ENCODE measurements around the gene ZNF644.
"Not testable (repeated sequence)": the region's sequence is repeated elsewhere in the genome, so short reads cannot be mapped to it uniquely, and the experiment has no call there.

ZNF644 gene

DNA sequence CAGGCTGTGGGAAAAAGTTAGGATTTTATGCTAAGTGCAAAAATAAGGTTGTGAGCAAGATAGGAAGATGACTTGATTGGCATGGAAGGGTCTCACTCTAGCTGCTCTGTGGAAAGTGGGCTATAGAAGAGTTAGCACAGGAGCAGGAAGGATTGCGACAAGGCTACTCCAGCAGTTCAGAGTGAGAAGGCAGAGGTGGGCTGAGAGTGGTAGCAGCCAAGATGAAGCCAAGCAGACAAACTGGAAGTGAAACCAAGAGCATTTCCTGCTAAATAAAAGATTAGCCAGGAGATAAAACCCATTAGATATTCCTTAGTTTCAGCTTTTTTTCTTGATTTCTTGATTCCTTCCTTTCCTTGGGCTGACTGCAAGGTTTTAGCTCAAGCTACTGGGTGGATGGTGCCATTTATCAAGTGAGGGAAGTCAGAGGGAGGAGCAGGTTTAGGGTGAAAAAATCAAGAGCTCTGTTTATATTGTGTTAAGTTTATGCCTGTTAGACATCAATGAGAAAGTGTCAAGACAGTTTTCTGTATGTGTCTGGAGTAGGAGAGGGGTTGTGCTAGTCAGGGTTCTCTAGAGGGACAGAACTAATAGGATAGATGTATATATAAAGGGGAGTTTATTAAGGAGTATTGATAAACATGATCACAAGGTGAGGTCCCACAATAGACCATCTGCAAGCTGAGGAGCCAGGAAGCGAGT is 33.1 kb upstream of the ZNF644 start:
- no peak overlapping the region for H3K4me3 ChIP-seq (ENCODE audit: low read length)
- no peak for DNase-seq (ENCODE audit: low read depth)
- no peak for TF ChIP-seq CTCF (conservative IDR thresholded peaks at IDR 0.05; ENCODE audit: low read length)

DNA sequence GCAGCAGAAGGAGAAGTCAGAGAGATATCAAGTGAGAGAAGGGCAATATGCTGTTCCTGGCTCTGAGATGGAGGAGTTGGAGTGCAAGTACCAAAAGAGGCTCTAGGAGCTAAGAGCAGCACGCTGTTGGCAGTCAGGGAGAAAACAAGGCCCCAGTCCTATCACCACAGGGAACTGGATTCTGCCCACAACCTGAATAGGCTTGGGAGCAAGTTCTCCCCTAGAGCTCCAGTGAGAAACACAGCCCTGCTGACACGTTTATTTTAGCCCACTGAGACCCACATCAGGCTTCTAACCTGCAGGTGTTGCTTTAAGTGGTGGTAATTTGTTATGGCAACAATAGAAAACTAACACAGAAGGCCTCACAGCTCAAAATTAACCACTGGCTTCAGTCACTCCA is 31.8 kb upstream of the ZNF644 start:
- no peak for TF ChIP-seq CTCF (conservative IDR thresholded peaks at IDR 0.05; ENCODE audit: low read length)
- no peak for DNase-seq (ENCODE audit: low read depth)
- no peak overlapping the region for H3K4me3 ChIP-seq (ENCODE audit: low read length)

GRCh38 chr1:91049551-91049950 is 27.7 kb upstream of the ZNF644 start:
- DNase-seq (ENCODE audit: low read depth) = not testable (repeated sequence)

DNA sequence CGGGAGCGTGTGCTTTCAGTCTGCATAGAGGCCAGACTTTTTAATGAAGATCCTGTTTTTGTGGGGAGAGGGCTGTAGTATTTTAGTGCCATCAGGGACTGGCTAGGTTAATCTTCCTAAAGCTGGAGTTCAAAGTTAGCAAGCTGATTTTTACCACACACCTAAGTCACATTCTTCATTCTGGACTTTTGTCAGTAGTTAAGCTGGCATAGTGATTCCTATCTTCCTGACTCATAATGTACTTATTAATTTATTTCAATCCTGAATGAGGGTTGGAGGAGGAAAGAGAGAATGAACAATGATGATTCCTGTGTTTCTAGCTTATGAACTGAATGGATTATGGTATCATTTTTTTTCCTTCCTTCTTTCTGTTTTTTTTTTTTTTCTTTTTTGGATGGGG is 24.9 kb upstream of the ZNF644 start:
- DNase-seq (ENCODE audit: low read depth) = no peak
- H3K4me3 ChIP-seq (ENCODE audit: low read length) = no peak overlapping the region
- TF ChIP-seq CTCF (conservative IDR thresholded peaks at IDR 0.05; ENCODE audit: low read length) = no peak

More at GRCh38 chr1:91049551-91049950, 27.7 kb upstream of the ZNF644 start:
- H3K4me3 ChIP-seq (ENCODE audit: low read length) = not testable (repeated sequence)

GRCh38 chr1:91045284-91045683 is 23.4 kb upstream of the ZNF644 start:
- no peak for TF ChIP-seq CTCF (conservative IDR thresholded peaks at IDR 0.05; ENCODE audit: low read length)

GRCh38 chr1:91044776-91045175 is 22.9 kb upstream of the ZNF644 start:
- DNase-seq (ENCODE audit: low read depth); H3K4me3 ChIP-seq (ENCODE audit: low read length): not testable (repeated sequence)

More at GRCh38 chr1:91045284-91045683, 23.4 kb upstream of the ZNF644 start:
- DNase-seq (ENCODE audit: low read depth) = no peak
- no peak overlapping the region for H3K4me3 ChIP-seq (ENCODE audit: low read length)

- H3K4me3 ChIP-seq (ENCODE audit: low read length); DNase-seq (ENCODE audit: low read depth): not testable (repeated sequence)
Observed at GRCh38 chr1:91042372-91042771, 20.5 kb upstream of the ZNF644 start.

GRCh38 chr1:91038582-91038981 is 16.7 kb upstream of the ZNF644 start:
- no peak for DNase-seq (ENCODE audit: low read depth)
- H3K4me3 ChIP-seq (ENCODE audit: low read length) = no peak overlapping the region
- no peak for TF ChIP-seq CTCF (conservative IDR thresholded peaks at IDR 0.05; ENCODE audit: low read length)
